ENCODE results near the gene PTPN23. TPM values are rescaled to one million over a fixed set of nuclear protein-coding genes. Genes with fewer than 3 reads are reported as not detected.

The PTPN23 gene
- total RNA-seq, 4 donors from 2014 or later: 34.3 to 49.6 (median 37.8) TPM

- 70 to 78% methylated on average over 8 to 13 of the region's 13 CpGs for WGBS, 2 donors
- DNase-seq (ENCODE audit: low spot score in 2 of 2): no peak
- TF ChIP-seq CTCF (IDR thresholded peaks at IDR 0.05): no peak
- no peak for TF ChIP-seq POLR2A (IDR thresholded peaks at IDR 0.05)
- no peak overlapping the region for H3K4me3 ChIP-seq (ENCODE audit: low read depth, poor library complexity, severe bottlenecking)
- intact Hi-C loops (cut with DNase I; ENCODE audit: low total_unique reads): no loop called here
These were observed 23.6 kb downstream of the PTPN23 start for GRCh38 chr3:47404431-47404876.

GRCh38 chr3:47404955-47405790 is 24.4 kb downstream of the PTPN23 start:
- TF ChIP-seq CTCF (IDR thresholded peaks at IDR 0.05) (no peak), POLR2A (IDR thresholded peaks at IDR 0.05) (no peak)
- intact Hi-C loops (cut with DNase I; ENCODE audit: low total_unique reads): no loop called here
- no peak overlapping the region for H3K4me3 ChIP-seq (ENCODE audit: low read depth, poor library complexity, severe bottlenecking)
- WGBS, 2 donors: 33 to 43% methylated on average over 9 of the region's 9 CpGs
- DNase-seq (ENCODE audit: low spot score in 2 of 2): no peak

DNA sequence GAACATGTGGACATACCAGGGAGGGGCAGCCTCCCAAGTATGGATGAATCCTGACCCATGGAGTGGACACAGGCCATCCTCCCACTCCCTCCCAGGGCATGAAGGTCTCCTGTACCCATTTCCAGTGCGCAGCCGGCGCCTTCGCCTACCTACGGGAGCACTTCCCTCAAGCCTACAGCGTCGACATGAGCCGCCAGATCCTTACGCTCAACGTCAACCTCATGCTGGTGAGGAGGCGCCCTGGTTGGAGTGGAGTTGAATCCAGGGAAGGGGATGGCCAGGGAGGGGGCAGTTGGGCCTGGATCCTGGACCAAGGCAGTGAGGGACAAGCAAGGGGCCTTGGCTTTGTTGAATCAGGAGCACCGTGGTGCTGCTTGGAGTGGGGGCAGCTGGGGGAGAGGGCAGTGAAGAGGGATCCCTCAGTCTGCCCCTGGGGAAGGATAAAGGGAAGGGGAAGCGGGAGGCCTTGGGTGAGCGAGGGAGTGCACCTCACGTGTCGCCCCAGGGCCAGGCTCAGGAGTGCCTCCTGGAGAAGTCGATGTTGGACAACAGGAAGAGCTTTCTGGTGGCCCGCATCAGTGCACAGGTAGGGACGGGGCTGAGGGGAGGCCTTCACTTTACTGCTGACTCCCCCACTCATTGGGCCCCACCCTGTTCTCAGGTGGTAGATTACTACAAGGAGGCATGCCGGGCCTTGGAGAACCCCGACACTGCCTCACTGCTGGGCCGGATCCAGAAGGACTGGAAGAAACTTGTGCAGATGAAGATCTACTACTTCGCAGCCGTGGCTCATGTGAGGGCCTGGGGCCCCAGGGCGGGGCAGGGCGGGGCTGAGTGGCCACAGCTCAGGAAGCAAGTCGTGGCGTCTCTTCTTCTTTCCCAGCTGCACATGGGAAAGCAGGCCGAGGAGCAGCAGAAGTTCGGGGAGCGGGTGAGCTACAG is 25.3 kb downstream of the PTPN23 start:
- WGBS, 2 donors: 70 to 73% methylated on average over 30 of the region's 31 CpGs
- no peak overlapping the region for H3K4me3 ChIP-seq (ENCODE audit: low read depth, poor library complexity, severe bottlenecking)
- TF ChIP-seq POLR2A (IDR thresholded peaks at IDR 0.05): no peak
- no peak for TF ChIP-seq CTCF (IDR thresholded peaks at IDR 0.05)
- intact Hi-C loops (cut with DNase I; ENCODE audit: low total_unique reads): no loop called here
- peak; percentile 72 to 92 for DNase-seq (ENCODE audit: low spot score in 2 of 2)

GRCh38 chr3:47406762-47407149 is 25.9 kb downstream of the PTPN23 start:
- H3K4me3 ChIP-seq (ENCODE audit: low read depth, poor library complexity, severe bottlenecking): no peak overlapping the region
- TF ChIP-seq POLR2A (IDR thresholded peaks at IDR 0.05) (no peak), CTCF (IDR thresholded peaks at IDR 0.05) (no peak)
- 58 to 66% methylated on average over 7 to 9 of the region's 9 CpGs for WGBS, 2 donors
- intact Hi-C loops (cut with DNase I; ENCODE audit: low total_unique reads): no loop called here
- DNase-seq (ENCODE audit: low spot score in 2 of 2): peak in 1 of 2 donors; percentile 85

DNA sequence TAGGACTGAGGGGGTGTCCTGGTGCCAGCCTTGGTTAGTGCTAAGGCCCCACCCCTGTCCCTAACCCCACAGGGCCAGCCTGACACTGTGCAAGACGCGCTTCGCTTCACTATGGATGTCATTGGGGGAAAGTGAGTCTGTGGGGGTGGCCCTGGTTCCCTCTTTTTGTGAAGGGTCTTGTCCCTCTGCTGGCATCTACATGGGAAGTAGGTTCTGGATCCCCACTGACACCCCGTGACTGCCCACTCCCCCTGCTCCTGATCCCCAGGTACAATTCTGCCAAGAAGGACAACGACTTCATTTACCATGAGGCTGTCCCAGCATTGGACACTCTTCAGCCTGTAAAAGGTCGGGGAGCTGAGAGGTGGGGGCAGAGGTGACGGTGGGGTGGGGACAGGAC is 26.4 kb downstream of the PTPN23 start:
- WGBS, 2 donors: 89 to 93% methylated on average over 7 of the region's 7 CpGs
- no peak for TF ChIP-seq CTCF (IDR thresholded peaks at IDR 0.05)
- TF ChIP-seq POLR2A (IDR thresholded peaks at IDR 0.05): no peak
- no peak overlapping the region for H3K4me3 ChIP-seq (ENCODE audit: low read depth, poor library complexity, severe bottlenecking)
- intact Hi-C loops (cut with DNase I; ENCODE audit: low total_unique reads): no loop called here
- no peak for DNase-seq (ENCODE audit: low spot score in 2 of 2)

Data from lower leg skin (tissue), 4 donors.